Stimulated activated CD8-positive, alpha-beta memory T cell treated with anti-CD3 and anti-CD28 coated beads, Interleukin-4, amount 100 ng/mL, for 48 hours (primary cell): ENCODE results near the gene ZNHIT3.

ENCODE experiments used
- DNase-seq: peaks from one replicate; pipeline ENCODE4 v3.0.0-alpha.2; 2020

The ZNHIT3 gene

GRCh38 chr17:36515837-36516236 is 29.4 kb downstream of the ZNHIT3 start:
- no peak for DNase-seq

GRCh38 chr17:36523113-36523512 is 36.6 kb downstream of the ZNHIT3 start:
- no peak for DNase-seq

GRCh38 chr17:36524428-36524876 is 38.0 kb downstream of the ZNHIT3 start:
- DNase-seq = no peak

GRCh38 chr17:36525113-36525512 is 38.6 kb downstream of the ZNHIT3 start:
- no peak for DNase-seq

- DNase-seq = no peak
These were observed 39.4 kb downstream of the ZNHIT3 start for GRCh38 chr17:36525888-36526287.

- DNase-seq = no peak
These were observed 41.3 kb downstream of the ZNHIT3 start for GRCh38 chr17:36527621-36528250.

- DNase-seq = no peak
These were observed 42.6 kb downstream of the ZNHIT3 start for GRCh38 chr17:36529121-36529520.

GRCh38 chr17:36532435-36532975 is 46.0 kb downstream of the ZNHIT3 start:
- no peak for DNase-seq

GRCh38 chr17:36533935-36534839 is 47.7 kb downstream of the ZNHIT3 start:
- DNase-seq = peak; percentile 70

- peak; percentile 89 for DNase-seq
These were observed 48.6 kb downstream of the ZNHIT3 start, which contains the start of the genes MYO19 and PIGW for GRCh38 chr17:36534840-36535668. Gene MYO19 (minus strand): TSS chr17:36534868. CDS start chr17:36532538, 2,330 bp downstream. Gene PIGW (plus strand): TSS chr17:36534987. CDS start chr17:36537102, 2,115 bp downstream.

- DNase-seq = no peak
These were observed 49.2 kb downstream of the ZNHIT3 start for GRCh38 chr17:36535669-36536081.

GRCh38 chr17:36540696-36541095 is 54.2 kb downstream of the ZNHIT3 start:
- DNase-seq = no peak

- DNase-seq = no peak
These were observed 56.3 kb downstream of the ZNHIT3 start for GRCh38 chr17:36542755-36543154.

- DNase-seq = no peak
These were observed 57.5 kb downstream of the ZNHIT3 start for GRCh38 chr17:36544044-36544306.

- peak; percentile 92 for DNase-seq
These were observed 58.0 kb downstream of the ZNHIT3 start, which contains the start of gene GGNBP2 for GRCh38 chr17:36544307-36545076. Gene GGNBP2 (plus strand): TSS chr17:36544919. CDS start chr17:36545725, 806 bp downstream.

- DNase-seq = no peak
These were observed 58.6 kb downstream of the ZNHIT3 start for GRCh38 chr17:36545077-36545464.
